Left lobe of liver (tissue), 2 donors: Measurements from ENCODE around the gene GOLGA8B. TPM values are rescaled to one million over a fixed set of nuclear protein-coding genes. Genes with fewer than 3 reads are reported as not detected.
"Not testable (repeated sequence)": the region's sequence is repeated elsewhere in the genome, so short reads cannot be mapped to it uniquely, and the experiment has no call there.

Source experiments
- ATAC-seq: fragments of 200-7000 bp; cut with Tn5 transposase; one replicate; pipeline ENCODE4 v1.9.1; 2020; ENCODE audit warnings: mild to moderate bottlenecking, moderate library complexity
- DNase-seq: peaks from one replicate; pipeline ENCODE4 v3.0.0-alpha.2; 2020; ENCODE audit warnings: low spot score
- total RNA-seq: library from RNA; stranded (reverse); gene quantifications from one replicate; pipeline ENCODE4 v1.2.1, GENCODE V29; 2021
- donor health status: DM: no; HTN: no; CAD: no; lungs with moderate emphysema.
- donor health status: DM: no; HTN: yes; CAD: no.

The GOLGA8B gene
- 41.6 TPM for total RNA-seq

- ATAC-seq (peak; percentile 85), DNase-seq (peak; percentile 87)
Measured at GRCh38 chr15:34583399-34584329, at the start of gene GOLGA8B. Gene GOLGA8B (minus strand): TSS chr15:34583651. CDS start chr15:34535912, 47,739 bp downstream.

- not testable (repeated sequence) for DNase-seq, ATAC-seq
Measured at GRCh38 chr15:34633165-34633564, 49.7 kb upstream of the GOLGA8B start.

DNA sequence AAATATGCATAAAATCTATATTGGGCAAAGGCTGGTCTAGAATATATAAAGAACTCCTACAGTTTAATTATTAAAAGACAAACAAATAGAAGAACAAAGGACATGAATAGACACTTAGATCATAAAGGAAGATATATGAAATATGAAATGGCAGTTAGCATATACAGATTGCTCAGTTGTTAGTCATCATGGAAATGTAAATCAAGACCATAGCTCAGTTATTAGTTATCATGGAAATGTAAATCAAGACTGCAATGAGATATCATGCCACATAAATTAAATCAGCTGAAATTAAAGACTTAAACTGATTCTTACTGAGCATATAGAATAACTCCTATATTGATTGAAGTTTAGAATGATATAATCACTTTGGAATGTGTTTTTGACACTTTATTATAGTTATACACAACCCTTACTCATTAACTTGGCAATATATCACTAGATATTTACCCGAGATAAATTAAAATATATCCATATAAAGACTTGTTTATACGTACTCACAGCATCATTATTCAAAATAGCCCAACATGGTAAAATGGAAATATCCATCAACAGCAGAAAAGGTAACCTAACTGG, 45.2 kb upstream of the GOLGA8B start:
- no peak for ATAC-seq
- no peak for DNase-seq

DNA sequence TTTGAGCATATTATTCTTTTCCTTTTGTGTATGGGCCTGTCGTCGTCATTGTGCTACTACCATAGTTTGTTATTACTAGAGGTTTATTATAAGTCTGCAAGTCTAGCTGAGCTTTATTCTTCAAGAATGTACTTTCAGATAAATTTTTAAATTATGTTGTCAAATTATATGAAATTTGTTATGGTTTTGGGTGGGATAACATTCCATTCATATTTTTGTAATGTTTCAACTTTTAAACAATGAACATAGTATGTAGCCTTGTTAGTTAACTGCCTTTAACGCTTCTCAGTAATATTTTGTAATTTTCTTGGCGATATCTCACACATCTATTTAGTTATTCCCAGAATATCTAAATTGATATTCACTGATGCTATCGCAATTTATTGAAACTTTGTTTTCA, 41.6 kb upstream of the GOLGA8B start:
- ATAC-seq (no peak), DNase-seq (no peak)

DNA sequence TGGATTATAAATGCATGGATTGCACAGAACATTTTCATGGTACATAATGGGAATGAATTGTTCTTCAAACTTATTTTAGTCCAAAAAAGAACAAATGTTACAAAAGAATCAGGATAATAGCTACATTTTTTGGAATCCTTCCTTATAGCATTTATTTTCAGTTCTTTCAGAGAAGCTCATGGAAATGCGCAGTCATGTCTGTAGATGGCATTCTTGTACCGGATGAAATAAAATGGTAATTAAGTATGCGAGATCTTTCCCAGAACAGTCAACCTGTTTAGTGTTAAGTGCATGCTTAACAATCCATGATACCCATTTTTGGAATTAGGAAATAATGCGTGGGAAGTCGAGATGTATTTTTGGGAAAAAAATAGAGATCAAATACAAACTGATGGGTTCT, 38.2 kb upstream of the GOLGA8B start:
- ATAC-seq (no peak), DNase-seq (no peak)

- ATAC-seq (no peak), DNase-seq (no peak)
Measured at GRCh38 chr15:34620814-34621213, 37.4 kb upstream of the GOLGA8B start.

DNA sequence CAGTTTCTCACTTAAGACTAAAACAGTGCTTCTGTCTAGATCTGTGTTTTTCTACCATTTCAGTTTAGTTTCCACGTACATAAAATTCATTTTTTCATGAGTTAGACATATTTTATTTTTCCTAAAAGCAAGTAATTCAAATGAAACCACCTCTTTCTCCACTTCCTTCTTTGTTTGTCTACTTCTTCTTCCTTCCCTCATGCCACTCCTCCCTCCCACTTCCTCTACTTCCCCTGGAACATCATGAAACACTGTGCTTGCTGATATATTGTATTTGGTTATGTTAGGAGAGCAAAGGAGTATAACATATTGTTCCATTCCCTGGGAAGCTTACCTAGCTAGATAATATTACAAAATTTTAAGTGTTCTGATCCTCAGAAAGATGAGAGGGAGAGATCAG, 36.7 kb upstream of the GOLGA8B start:
- ATAC-seq (no peak), DNase-seq (no peak)

- ATAC-seq (no peak), DNase-seq (no peak)
Measured at GRCh38 chr15:34619151-34619550, 35.7 kb upstream of the GOLGA8B start.

- DNase-seq (no peak), ATAC-seq (no peak)
Measured at GRCh38 chr15:34618073-34618472, 34.6 kb upstream of the GOLGA8B start.

- ATAC-seq = peak; percentile 56
Measured at GRCh38 chr15:34616613-34617012, 33.2 kb upstream of the GOLGA8B start.

DNA sequence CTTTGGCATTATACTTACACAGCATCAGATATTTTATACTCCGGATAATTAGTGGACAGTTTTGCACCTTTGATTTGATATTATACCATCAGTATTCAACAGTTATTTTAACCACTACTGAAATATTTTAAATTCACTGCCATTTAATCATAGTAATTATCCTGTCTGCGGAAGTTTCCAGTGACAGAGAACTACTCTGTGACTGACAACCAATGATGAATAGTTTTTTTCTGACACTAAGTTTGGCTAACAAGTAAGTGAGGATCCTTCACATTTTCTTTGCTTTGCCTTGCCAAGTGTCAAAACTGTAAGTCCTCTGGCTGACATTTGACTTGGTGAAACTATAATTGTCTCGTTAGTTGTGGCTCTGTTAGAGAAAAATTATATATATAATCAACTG, 30.5 kb upstream of the GOLGA8B start:
- DNase-seq (no peak), ATAC-seq (no peak)

More at GRCh38 chr15:34616613-34617012, 33.2 kb upstream of the GOLGA8B start:
- no peak for DNase-seq

GRCh38 chr15:34613301-34613700, 29.9 kb upstream of the GOLGA8B start:
- DNase-seq (no peak), ATAC-seq (no peak)

GRCh38 chr15:34610354-34610753, 26.9 kb upstream of the GOLGA8B start:
- ATAC-seq (peak; percentile 59), DNase-seq (no peak)

GRCh38 chr15:34609102-34610057, 25.9 kb upstream of the GOLGA8B start:
- no peak for ATAC-seq
- no peak for DNase-seq

DNA sequence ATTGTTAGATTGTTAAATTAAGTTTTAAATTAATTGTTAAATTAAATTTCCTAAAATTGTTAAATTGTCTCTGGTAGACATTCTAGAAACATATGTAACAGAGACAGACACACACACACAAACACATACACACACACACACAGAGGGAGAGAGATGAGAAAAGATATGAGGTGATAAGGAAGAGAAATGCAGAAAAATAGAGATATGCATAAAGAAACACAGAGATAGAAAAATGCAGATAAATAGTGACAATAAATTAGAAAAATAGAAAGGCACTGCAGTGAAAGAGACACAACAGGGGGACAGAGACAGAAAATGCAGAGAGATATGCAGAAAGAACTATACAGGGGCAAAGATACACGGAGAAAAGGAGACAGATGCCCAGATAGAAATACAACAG, 25.1 kb upstream of the GOLGA8B start:
- no peak for ATAC-seq

GRCh38 chr15:34607832-34608231, 24.4 kb upstream of the GOLGA8B start:
- ATAC-seq (no peak), DNase-seq (no peak)

More for the DNA sequence above, 25.1 kb upstream of the GOLGA8B start:
- no peak for DNase-seq

- ATAC-seq (no peak), DNase-seq (no peak)
Measured at GRCh38 chr15:34606545-34606944, 23.1 kb upstream of the GOLGA8B start.

- ATAC-seq (no peak), DNase-seq (no peak)
Measured at GRCh38 chr15:34606131-34606530, 22.7 kb upstream of the GOLGA8B start.

DNA sequence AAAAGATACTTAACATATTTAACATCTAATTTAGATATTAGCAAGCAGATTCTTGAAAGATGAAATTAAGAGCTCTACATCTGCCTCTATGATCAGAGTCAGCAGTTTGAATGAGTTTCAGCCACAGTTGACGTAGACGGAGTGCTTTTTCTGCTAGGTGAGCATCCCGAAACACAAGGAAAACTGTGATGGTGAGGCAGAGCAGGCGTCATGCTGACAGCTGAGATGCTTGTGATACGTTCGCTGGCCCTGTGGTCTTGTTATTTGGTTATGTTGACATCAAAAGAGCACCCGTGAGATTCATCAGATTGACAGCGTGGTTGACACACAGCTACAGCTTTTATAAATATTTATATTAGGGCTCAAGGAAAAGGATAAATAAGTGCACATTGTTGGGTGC, 19.6 kb upstream of the GOLGA8B start:
- no peak for ATAC-seq

GRCh38 chr15:34600923-34601322, 17.5 kb upstream of the GOLGA8B start:
- no peak for DNase-seq
- no peak for ATAC-seq

More for the DNA sequence above, 19.6 kb upstream of the GOLGA8B start:
- no peak for DNase-seq
